A549 treated with AZD9567 at 1 μM for 4 hours (cell line): ENCODE results near the gene TEPSIN. TPM values are rescaled to one million over a fixed set of nuclear protein-coding genes. Genes with fewer than 3 reads are reported as not detected.

Experiments used
- total RNA-seq: library from RNA; stranded (reverse); fragments of 200-300 nt; extraction: Qiagen RNA extraction; gene quantifications from 5 replicates; pipeline ENCODE4 v1.2.3, GENCODE V29; 2022; ENCODE audit not compliant: insufficient read depth

Gene TEPSIN, protein sequence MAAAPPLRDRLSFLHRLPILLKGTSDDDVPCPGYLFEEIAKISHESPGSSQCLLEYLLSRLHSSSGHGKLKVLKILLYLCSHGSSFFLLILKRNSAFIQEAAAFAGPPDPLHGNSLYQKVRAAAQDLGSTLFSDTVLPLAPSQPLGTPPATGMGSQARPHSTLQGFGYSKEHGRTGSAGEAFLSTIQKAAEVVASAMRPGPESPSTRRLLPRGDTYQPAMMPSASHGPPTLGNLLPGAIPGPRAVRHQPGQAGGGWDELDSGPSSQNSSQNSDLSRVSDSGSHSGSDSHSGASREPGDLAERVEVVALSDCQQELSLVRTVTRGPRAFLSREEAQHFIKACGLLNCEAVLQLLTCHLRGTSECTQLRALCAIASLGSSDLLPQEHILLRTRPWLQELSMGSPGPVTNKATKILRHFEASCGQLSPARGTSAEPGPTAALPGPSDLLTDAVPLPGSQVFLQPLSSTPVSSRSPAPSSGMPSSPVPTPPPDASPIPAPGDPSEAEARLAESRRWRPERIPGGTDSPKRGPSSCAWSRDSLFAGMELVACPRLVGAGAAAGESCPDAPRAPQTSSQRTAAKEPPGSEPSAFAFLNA
- 20.8 to 33.4 TPM (median 30.7 TPM) in 5 replicates for total RNA-seq

DNA sequence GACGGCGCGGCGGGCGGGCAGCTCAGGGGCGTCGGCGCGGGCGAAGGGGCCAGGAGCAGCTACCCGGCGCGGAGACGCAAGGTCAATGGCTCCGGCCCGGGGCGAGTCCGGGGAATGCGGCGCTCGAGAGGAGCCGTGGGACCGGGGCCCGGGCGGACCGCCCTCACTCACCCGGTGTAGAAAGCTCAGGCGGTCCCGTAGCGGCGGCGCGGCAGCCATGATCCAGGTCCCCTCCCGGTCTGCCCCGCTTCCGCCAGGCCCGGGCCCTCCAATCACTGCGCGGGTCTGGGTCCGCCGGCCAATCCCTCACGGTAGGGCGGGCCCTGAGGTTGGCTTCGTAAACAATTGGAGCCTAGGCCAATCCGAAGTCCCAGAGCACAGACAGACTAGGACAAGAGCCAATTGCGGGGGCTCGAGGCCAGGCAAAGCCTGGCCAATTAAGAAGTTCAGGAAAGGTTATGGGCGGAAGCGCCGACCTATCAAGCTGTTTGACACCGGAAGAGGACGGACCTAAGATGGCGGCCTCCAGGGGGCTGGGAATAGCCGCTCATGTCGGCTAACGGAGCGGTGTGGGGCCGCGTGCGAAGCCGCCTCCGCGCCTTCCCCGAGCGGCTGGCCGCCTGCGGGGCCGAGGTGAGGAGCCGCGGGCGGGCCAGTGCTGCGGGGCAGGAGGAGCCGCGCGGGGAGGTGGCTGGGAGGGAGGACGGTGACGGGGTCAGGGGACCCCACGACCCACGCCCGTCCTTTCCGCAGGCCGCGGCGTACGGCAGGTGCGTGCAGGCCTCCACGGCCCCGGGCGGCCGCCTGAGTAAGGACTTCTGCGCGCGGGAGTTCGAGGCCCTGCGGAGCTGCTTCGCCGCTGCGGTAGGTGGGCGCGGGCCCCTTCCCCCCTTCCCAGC is at the start of gene TEPSIN, which contains the start of gene NDUFAF8:
Gene TEPSIN, minus strand, starts transcription at position 241 of the 899 bp plus-strand sequence. Its CDS starts 22 bp downstream, at position 219.
Gene NDUFAF8, plus strand, starts transcription at position 504 of the 899 bp plus-strand sequence. Its CDS starts 46 bp downstream, at position 550.

DNA sequence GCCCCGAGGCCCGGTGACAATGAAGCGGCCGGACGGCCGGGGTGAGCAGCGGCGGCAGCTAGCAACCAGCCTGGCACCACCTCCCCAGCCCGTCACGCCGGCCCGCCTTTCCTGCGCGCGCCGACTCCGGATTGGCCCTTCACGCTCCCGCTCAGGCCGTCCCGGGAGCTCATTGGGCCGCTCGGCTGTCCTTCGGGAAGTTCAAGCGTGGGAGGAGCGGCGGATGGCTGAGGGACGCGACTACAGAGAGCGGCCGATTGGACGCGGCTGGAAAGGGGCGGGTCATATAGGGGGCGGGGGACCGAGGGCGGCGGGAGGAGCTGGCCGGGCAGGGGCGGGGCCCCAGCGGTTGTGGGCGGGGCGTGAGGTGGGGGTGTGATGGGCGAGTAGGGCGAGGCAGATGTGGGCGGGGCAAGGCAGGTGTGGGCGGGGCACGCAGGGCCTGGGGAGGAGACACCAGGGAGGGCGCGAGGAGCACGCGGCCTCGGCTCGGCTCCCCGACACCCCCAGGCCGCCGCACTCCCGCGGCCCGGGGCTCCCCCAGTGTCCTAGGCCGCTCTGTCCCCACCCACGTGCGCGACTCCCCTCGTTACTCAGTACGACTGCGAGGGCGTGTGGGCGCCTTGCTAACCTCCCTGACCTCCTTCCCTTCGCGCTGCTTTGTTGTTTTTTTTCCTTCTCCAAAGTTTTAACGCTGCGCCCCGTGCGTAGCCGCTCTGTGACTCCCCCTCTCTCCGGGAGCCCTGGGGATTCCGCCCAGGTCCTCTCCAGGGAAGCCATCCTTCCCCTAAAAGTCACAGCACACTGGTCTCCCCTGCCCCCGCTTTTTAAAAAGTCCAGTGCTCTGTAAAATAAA is 15.7 kb downstream of the TEPSIN start, which contains the start of gene CEP131:
Gene CEP131, minus strand, starts transcription at position 60 of the 856 bp plus-strand sequence. CDS start 2,909 bp downstream, outside the sequence.

Other genes with a start within 250 kb of the TEPSIN start
- 20.2 to 36.4 TPM (median 32.9 TPM) in 5 replicates for gene CHMP6, start 247.2 kb downstream of the TEPSIN start, total RNA-seq
- 96.0 to 119 TPM (median 102 TPM) in 5 replicates for gene BAIAP2, start 203.9 kb downstream of the TEPSIN start, total RNA-seq
- gene PVALEF, start 73.5 kb downstream of the TEPSIN start, total RNA-seq: not detected in 5 replicates
- 0.38 to 0.63 TPM (median 0.47 TPM) in 4 of 5 replicates, not detected in the other for gene AATK, start 72.8 kb downstream of the TEPSIN start, total RNA-seq
- gene CEP131, start 16.1 kb downstream of the TEPSIN start, total RNA-seq: 3.3 to 12.7 TPM (median 10.2 TPM) in 5 replicates
- gene NDUFAF8, start 263 bp upstream of the TEPSIN start, total RNA-seq: 102 to 220 TPM (median 216 TPM) in 5 replicates
- gene SLC38A10, start 56.3 kb upstream of the TEPSIN start, total RNA-seq: 50.1 to 77.1 TPM (median 75.4 TPM) in 5 replicates
- 5.2 to 9.7 TPM (median 7.6 TPM) in 5 replicates for gene BAHCC1, start 156.4 kb upstream of the TEPSIN start, total RNA-seq